Keratinocyte (primary cell): ENCODE data around the gene FAM229B. TPM values are rescaled to one million over a fixed set of nuclear protein-coding genes. Genes with fewer than 3 reads are reported as not detected.

Experiments
- DNase-seq: peaks from one replicate; pipeline ENCODE4 v3.0.0-alpha.2; 2011; ENCODE audit warnings: low read depth, missing footprints, low spot score
- FAIRE-seq: peaks from 2 replicates; lab custom pipeline; 2011; peaks lifted over from hg19 to GRCh38; lab: Jason Lieb, UNC
- H2AFZ ChIP-seq: 2 replicates; pipeline ENCODE4 v1.6.0; 2012; ENCODE audit warnings: low read length, control low read depth, inconsistent platforms; ENCODE audit not compliant: control insufficient read depth
- H3K27ac ChIP-seq: 2 replicates; pipeline ENCODE4 v1.5.1; 2011; ENCODE audit warnings: low read length; ENCODE audit not compliant: control insufficient read depth, insufficient read depth
- H3K27me3 ChIP-seq: 3 replicates; pipeline ENCODE4 v1.6.0; 2011; ENCODE audit warnings: low read length; ENCODE audit not compliant: control insufficient read depth, insufficient read depth; ENCODE audit errors: extremely low read depth
- H3K36me3 ChIP-seq, 2 experiments: 2 replicates in 1 of 2; 3 replicates in 1 of 2; pipeline ENCODE4 v1.5.1; 2011; ENCODE audit warnings: low read length in 2 of 2, mild to moderate bottlenecking in 1 of 2; ENCODE audit not compliant: control insufficient read depth in 2 of 2, insufficient read depth in 2 of 2; ENCODE audit errors: extremely low read depth in 1 of 2
- H3K4me1 ChIP-seq: 3 replicates; pipeline ENCODE4 v1.5.1; 2011; ENCODE audit warnings: low read length; ENCODE audit not compliant: control insufficient read depth, insufficient read depth; ENCODE audit errors: extremely low read depth
- H3K4me2 ChIP-seq: 3 replicates; pipeline ENCODE4 v1.6.0; 2011; ENCODE audit warnings: low read depth, low read length; ENCODE audit not compliant: control insufficient read depth, insufficient read depth; ENCODE audit errors: extremely low read depth
- H3K4me3 ChIP-seq, 3 experiments: fragments of 200-600 bp in 1 of 3; sonication (generic) in 1 of 3; 2 replicates in 2 of 3; 3 replicates in 1 of 3; pipeline ENCODE4 v1.5.1; 2011 to 2016; ENCODE audit warnings: low read length in 3 of 3, mild to moderate bottlenecking in 3 of 3, control low read depth in 2 of 3, inconsistent platforms in 1 of 3, low read depth in 1 of 3, mixed read lengths in 1 of 3, mixed run types in 1 of 3, moderate library complexity in 1 of 3; ENCODE audit not compliant: control insufficient read depth in 2 of 3, insufficient read depth in 2 of 3; ENCODE audit errors: extremely low read depth in 1 of 3
- H3K79me2 ChIP-seq: 2 replicates; pipeline ENCODE4 v1.6.0; 2012; ENCODE audit warnings: low read length; ENCODE audit not compliant: control insufficient read depth, insufficient read depth
- H3K9ac ChIP-seq: 3 replicates; pipeline ENCODE4 v1.6.0; 2011; ENCODE audit warnings: low read length; ENCODE audit not compliant: control insufficient read depth, insufficient read depth; ENCODE audit errors: extremely low read depth
- H3K9me1 ChIP-seq: 3 replicates; pipeline ENCODE4 v1.6.0; 2011; ENCODE audit warnings: low read length; ENCODE audit not compliant: control insufficient read depth, insufficient read depth; ENCODE audit errors: extremely low read depth
- H3K9me3 ChIP-seq: 2 replicates; pipeline ENCODE4 v1.5.1; 2012; ENCODE audit warnings: low read depth, low read length; ENCODE audit not compliant: control insufficient read depth
- H4K20me1 ChIP-seq: 3 replicates; pipeline ENCODE4 v1.6.0; 2011; ENCODE audit warnings: low read length; ENCODE audit not compliant: control insufficient read depth, insufficient read depth; ENCODE audit errors: extremely low read depth
- EZH2 ChIP-seq: IDR thresholded peaks from one replicate; pipeline ENCODE4 v1.6.1; 2012; ENCODE audit warnings: inconsistent platforms, mild to moderate bottlenecking, low read length, moderate library complexity
- dilution Hi-C: fragments of 300-500 bp; cut with MboI; formaldehyde crosslinking; loops from one replicate; pipeline ENCODE4 v1.7.0; 2020; ENCODE audit warnings: low sequenced_read_pairs; ENCODE audit not compliant: extremely low pct_ligation_motif_present
- polyA plus RNA-seq, 5 experiments: library from polyadenylated mRNA; depleted of rRNA in 3 of 5; stranded (reverse) in 3 of 5; stranded (forward) in 1 of 5; unstranded in 1 of 5; fragments of >200 nt; gene quantifications; 1 replicate in 1 of 5; 2 replicates in 3 of 5; 3 replicates in 1 of 5; pipeline versions ENCODE4 v1.2.1 to v1.2.3, GENCODE V29; 2011 to 2012; ENCODE audit warnings: missing spikeins in 2 of 5, low read depth in 1 of 5, low replicate concordance in 1 of 5
- TF ChIP-seq, protein P1 (sequence below), 3 experiments: IDR thresholded peaks in 1 of 3; conservative IDR thresholded peaks in 1 of 3; optimal IDR thresholded peaks in 1 of 3; 2 replicates in 2 of 3; 3 replicates in 1 of 3; pipeline versions ENCODE3 to v1.5.1; 2011; ENCODE audit warnings: low read length in 3 of 3, mild to moderate bottlenecking in 3 of 3, moderate library complexity in 2 of 3, control low read depth in 1 of 3, inconsistent platforms in 1 of 3; ENCODE audit not compliant: insufficient read depth in 2 of 3; ENCODE audit errors: extremely low read depth in 1 of 3

FAM229B gene
- polyA plus RNA-seq, 1 donor (not counting 4 experiments of a cell fraction or from before 2014, with no cell fraction given) = 15.0 TPM

- no peaks in the 10 kb centered on the region for H3K79me2 ChIP-seq
- H3K36me3 ChIP-seq = no peaks in the 10 kb centered on the region
- DNase-seq (no peak), FAIRE-seq (no peak)
- dilution Hi-C loops = no loop called here
- no peak for TF ChIP-seq EZH2
- TF ChIP-seq, protein P1, sequence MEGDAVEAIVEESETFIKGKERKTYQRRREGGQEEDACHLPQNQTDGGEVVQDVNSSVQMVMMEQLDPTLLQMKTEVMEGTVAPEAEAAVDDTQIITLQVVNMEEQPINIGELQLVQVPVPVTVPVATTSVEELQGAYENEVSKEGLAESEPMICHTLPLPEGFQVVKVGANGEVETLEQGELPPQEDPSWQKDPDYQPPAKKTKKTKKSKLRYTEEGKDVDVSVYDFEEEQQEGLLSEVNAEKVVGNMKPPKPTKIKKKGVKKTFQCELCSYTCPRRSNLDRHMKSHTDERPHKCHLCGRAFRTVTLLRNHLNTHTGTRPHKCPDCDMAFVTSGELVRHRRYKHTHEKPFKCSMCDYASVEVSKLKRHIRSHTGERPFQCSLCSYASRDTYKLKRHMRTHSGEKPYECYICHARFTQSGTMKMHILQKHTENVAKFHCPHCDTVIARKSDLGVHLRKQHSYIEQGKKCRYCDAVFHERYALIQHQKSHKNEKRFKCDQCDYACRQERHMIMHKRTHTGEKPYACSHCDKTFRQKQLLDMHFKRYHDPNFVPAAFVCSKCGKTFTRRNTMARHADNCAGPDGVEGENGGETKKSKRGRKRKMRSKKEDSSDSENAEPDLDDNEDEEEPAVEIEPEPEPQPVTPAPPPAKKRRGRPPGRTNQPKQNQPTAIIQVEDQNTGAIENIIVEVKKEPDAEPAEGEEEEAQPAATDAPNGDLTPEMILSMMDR (optimal IDR thresholded peaks at IDR 0.05 in 1 of 3, IDR thresholded peaks at IDR 0.05 in 1 of 3, conservative IDR thresholded peaks at IDR 0.05 in 1 of 3; ENCODE audit: extremely low read depth in 1 of 3, insufficient read depth in 2 of 3, low read length in 3 of 3) = no peak
- H3K9me3 ChIP-seq = no peaks in the 10 kb centered on the region
- H3K9me1 ChIP-seq = no peaks in the 10 kb centered on the region
- H3K4me3 ChIP-seq = no peak overlapping the region
- H4K20me1 ChIP-seq = no peaks in the 10 kb centered on the region
- H3K9ac ChIP-seq = no peak overlapping the region
- H3K27me3 ChIP-seq = no peaks in the 10 kb centered on the region
- no peak overlapping the region for H3K27ac ChIP-seq
- no peak overlapping the region for H3K4me2 ChIP-seq
- H2AFZ ChIP-seq = no peak overlapping the region
- H3K4me1 ChIP-seq = peaks cover 10% of the 10 kb centered on the region
Measured at GRCh38 chr6:112114577-112115223, 27.3 kb downstream of the FAM229B start.

DNA sequence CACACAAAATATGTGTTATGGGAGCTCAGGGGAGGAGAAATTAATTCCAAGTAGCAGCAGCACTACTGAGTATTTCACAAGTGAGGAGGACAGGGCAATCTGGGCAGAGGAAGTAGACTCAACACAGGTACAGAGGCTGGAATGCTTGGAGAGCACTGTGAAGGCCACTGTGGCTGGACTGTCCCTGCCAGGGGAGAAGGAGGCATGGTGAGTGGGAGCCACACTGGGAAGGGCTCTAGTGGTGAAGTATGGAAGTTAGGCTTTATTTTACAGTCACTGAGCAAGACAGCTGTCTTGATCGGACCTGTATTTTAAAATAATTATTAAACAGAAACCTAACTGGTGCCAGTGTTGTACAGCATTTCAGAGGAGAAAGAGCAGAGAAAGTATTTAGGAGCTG lies 28.8 kb downstream of the FAM229B start:
- Histone ChIP-seq H3K4me3 (no peak overlapping the region), H2AFZ (no peak overlapping the region), H3K27me3 (no peaks in the 10 kb centered on the region), H3K4me1 (peaks cover 10% of the 10 kb centered on the region), H3K79me2 (no peaks in the 10 kb centered on the region), H3K4me2 (no peak overlapping the region), H3K9me3 (no peaks in the 10 kb centered on the region), H4K20me1 (no peaks in the 10 kb centered on the region), H3K9me1 (no peaks in the 10 kb centered on the region), H3K9ac (no peak overlapping the region), H3K27ac (no peak overlapping the region), H3K36me3 (no peaks in the 10 kb centered on the region)
- no peak for DNase-seq
- no peak for TF ChIP-seq EZH2
- TF ChIP-seq, protein P1 (optimal IDR thresholded peaks at IDR 0.05 in 1 of 3, IDR thresholded peaks at IDR 0.05 in 1 of 3, conservative IDR thresholded peaks at IDR 0.05 in 1 of 3; ENCODE audit: extremely low read depth in 1 of 3, insufficient read depth in 2 of 3, low read length in 3 of 3) = peak in 1 of 3 experiments; percentile 14
- dilution Hi-C loops = no loop called here
- FAIRE-seq = no peak
